HG03378 (cell line): ENCODE data around the gene SF3A2.

Experiments
- ATAC-seq: cut with Tn5 transposase; IDR thresholded peaks from one replicate; pipeline ENCODE4 v1.9.1; 2021; ENCODE audit warnings: mild to moderate bottlenecking, moderate library complexity; ENCODE audit not compliant: unreplicated experiment

SF3A2 gene

DNA sequence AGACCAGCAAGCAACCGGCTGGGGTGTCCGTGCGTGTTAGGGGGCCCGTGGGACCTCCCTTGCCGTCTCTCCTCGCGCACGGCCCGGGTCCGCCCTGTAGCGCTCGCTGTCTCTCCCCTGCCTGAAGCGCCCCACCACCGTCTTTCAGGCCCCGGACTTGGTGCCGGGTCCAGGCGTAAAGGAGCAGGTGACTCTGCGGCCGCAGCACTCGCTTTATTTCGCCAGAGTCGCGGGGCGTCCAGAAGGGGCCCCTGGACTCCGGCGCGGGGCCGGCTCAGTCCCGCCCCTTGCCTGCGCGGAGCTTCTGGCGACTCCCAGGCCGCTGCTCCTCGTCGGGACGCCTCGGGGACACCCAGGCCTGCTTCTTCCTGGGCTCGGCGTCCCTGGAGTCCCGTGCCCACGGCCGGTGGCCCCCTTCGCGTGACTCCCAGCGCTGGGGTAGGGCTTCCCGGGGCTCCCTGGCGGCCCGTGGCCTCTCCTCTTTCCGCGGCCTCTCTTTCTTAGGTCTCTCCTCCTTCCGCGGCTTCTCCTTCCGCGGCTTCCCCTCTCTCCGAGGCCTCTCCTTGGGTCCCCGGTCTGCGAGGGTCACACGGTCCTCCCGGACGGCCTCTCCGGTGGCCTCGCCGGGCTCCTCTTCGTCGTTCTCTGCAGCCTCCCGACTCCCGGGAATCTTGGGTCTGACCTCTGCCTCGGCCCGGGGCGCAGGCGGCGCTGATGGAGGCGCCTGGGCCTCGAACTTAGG is 15.6 kb downstream of the SF3A2 start:
- no peak for ATAC-seq

DNA sequence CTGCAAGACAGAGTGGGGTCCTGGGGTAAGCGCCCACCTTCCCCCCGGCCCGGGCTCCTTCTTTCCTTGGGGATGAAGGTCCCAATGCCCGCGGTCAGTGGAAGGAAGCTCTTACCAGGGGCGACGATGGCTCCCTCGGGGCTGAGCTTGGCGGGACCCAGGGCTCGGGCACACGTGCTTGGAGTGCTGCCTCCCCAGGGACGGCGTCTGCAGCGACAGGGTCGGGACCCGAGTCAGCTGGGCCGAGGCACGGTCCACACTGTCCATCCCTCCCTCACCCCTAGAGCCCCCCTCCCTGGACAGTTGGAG is 16.1 kb downstream of the SF3A2 start:
- ATAC-seq, result no peak

DNA sequence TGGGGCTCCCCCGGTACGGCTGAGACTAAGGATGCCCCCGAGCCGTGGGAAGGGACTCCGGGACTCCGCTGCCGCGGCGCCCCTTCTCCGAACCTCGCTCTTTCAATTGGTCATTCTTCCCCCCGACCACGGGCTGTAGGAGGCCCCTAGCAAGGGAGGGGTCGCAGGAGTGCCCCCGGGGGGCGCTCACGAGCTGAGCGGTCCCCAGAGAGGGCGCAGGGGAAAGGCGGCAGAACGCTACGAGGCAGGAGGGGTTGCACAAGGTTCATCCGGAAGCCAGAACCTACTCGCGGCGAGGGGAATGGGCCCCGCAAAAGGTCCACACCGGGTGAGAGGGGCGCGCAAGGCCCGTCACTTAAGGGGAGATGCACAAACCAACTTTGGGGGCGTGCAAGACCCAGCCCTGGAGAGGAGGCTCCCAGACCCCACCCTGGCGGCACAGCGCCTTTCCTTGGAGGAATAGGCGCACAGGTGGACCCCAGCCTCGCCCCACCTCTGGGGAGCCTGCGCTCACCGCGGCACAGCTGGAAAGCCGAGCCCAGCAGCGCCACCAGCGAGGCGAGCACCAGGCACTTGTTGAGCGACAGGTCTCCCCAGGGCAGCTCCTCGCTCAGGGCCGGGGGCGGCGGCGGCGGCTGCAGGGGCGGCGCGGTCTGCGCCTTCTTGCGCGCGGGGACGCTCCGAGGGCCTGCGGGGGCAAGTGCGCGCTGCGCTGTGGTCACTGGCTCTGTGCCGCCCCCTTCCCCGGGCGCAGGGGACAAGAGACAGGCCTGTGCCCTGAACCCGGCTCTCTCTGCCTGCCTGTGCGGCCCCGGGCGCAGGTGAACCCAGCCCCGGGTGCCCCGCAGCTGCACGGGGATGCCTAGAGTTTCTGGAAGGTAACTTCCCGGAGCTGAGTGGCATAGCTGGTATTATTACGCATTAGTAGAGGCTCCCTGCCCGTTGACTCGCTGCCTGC is 16.8 kb downstream of the SF3A2 start:
- ATAC-seq, result no peak

DNA sequence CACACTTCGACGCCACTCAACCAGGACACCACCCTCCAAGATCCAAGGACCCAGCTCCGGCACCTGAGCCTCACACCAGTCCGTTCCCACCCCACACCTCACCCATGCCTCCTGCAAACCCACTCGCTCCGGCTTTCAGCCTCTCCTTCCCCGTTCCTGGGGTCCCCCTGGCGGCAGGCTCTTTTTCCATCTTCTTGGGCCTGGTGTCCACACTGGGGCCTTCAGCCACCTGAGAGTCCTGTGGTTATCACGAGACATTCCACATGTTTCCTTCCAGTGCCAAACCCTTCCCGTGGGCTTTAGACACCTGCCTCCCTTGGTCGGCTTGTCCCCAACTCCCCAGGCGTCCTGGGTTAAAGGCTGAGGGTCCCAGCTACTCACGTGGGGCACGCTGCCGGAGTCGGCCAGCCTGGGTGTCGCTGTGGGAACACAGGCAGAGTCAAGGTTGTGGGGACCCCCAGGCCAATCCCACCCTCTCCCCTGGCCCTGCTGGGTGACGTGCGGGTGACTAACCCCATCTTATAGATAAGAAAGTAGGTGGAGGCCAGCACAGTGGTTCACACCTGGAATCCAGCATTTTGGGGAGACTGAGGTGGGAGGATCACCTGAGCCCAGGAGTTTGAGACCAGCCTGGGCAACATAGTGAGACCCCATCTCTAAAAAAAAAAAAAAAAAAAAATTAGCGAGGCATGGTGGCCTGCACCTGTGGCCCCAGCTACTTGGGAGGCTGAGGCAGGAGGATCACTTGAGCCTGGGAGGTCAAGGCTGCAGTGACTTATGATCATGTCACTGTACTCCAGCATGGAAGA is 17.6 kb downstream of the SF3A2 start:
- no peak for ATAC-seq

DNA sequence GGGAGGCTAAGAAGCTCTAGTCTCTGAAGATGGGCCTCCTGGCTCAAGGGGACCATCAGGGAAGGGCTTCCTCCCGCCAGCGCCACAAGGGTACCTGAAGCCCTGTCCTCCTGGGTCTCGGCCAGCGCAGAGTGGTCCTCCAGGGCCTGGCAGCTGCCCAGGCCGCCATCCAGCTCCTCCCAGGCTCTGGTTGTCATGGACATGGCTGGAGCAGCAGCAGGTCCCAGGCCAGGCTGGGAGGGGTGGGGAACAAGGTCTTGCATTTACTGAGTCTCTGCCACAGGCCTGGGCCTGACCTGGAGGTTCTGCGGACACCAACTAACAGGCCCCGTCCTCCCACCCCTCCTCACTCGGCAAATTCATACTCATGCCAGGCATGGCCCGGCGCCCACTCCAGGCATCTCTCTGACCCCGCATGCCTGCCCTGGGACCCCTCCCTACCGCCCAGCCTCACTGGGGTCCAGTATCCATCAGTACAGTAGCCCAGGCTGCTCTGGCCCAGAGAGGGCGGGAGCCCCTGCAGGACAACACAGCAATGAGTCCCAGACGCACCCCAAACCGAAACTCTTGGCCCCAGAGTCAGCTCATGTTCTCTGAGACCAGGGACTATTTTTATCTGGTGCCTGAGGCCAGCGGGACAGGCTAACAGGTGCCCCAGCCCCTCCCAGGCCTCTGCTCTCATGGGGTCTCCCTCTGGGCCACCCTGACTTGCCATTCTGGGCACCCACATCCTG is 18.7 kb downstream of the SF3A2 start:
- no peak for ATAC-seq

DNA sequence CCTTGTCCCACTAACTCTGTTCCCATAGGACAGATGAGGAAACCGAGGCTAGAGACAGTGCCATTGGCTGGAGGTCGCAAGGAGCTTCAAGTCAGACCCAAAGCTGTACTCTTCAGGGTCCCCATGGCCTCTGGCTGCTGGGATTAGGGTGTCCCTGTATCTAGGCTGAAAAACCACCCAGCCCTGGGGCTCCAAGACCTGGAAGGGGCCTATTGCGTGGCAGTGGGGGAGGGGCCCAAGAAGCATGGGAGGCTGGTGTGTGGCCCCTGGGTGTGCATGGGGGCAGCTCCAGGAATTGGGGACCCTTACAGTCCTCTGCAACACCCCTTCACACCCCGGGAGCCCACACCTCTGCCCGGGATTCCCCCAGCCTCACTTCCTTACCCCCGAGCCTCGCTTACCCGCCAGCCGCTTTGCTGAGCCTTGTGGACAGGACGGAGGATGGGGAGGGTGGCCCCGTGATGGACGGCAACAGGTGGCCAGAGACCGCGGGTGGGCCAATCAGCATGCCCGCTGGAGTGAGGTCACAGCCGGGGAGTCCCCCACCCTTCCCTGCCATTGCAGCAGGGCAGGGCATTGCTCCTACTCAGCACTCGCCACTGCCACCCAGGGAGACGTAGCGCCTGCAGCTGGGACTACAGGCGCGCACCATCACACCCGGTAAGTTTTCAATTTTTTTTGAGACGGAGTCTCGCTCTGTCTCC is 19.5 kb downstream of the SF3A2 start, which contains the start of gene JSRP1:
TSS of gene JSRP1 (minus strand) at position 436 of the 704 bp plus-strand sequence. CDS start 1,103 bp downstream, outside the sequence.
- ATAC-seq, result no peak

DNA sequence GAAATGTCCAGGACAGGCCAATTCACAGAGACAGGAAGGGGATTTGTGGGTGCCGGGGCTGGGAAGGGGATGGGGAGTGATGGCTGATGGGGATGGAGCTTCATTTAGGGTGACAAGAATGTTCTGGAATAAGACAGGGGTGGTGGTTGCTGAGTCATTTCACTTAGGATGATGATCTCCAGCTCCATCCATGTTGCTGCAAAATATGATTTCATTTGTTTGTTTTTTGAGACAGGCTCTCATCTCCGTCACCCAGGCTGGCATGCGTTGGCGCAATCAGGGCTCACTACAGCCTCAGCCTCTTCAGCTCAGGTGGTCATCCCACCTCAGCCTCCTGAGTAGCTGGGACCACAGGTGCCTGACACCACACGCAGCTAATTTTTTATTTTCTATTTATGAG is 22.7 kb downstream of the SF3A2 start:
- no peak for ATAC-seq

DNA sequence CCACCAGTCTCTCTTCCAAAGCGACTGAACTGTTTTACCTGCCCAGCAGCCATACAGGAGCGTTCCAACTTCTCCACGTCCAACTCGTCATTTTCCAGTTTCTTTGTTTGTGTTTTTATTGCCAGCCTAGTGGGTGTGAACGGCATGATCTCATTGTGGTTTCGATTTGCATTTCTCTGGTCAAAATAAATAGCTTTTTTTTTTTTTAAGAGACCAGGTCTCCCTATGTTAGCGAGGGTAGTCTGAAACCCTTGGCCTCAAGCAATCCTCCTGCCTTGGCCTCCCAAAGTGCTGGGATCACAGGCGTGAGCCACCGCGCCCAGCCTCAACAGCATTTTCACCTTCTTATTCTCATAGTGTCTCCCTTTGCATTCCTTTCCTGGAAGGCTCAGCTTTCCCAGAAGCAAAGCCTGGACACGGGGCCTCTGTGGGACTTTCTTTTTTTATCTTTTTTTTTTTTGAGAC is 23.7 kb downstream of the SF3A2 start:
- no peak for ATAC-seq

DNA sequence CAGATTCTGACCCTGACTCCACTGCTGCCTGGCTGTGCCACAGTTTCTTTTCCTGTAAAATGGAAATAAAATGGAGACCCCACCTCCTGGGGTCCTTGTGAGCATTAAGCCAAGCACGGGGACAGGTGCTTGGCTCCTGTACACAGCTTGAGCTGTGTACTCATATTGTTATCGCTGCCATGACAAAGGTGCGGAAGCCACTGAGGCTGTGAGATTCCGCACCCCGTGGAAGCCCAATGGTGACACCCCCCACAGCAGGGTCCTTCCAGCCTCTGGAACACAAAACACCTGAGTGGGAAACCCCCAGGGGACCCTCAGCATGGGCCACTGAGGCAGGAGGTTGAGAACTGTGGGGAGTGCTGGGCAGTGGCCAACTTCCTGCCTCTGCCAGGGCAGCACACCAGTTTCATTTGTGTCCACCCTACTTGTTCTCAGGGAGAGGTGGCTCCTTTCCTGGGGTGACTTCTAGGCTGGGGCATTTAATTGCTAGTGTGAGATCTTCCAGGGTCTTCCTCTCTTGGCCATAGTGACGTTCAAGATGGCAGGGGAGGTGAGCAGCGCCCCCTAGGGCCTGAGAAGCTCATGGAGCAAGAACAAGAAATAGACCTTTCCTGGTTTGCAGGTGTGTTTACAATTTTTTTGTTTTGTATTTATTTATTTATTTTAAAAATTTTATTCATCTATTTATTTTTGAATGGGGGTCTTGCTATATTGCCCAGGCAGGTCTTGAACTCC is 25.0 kb downstream of the SF3A2 start:
- ATAC-seq, result no peak

DNA sequence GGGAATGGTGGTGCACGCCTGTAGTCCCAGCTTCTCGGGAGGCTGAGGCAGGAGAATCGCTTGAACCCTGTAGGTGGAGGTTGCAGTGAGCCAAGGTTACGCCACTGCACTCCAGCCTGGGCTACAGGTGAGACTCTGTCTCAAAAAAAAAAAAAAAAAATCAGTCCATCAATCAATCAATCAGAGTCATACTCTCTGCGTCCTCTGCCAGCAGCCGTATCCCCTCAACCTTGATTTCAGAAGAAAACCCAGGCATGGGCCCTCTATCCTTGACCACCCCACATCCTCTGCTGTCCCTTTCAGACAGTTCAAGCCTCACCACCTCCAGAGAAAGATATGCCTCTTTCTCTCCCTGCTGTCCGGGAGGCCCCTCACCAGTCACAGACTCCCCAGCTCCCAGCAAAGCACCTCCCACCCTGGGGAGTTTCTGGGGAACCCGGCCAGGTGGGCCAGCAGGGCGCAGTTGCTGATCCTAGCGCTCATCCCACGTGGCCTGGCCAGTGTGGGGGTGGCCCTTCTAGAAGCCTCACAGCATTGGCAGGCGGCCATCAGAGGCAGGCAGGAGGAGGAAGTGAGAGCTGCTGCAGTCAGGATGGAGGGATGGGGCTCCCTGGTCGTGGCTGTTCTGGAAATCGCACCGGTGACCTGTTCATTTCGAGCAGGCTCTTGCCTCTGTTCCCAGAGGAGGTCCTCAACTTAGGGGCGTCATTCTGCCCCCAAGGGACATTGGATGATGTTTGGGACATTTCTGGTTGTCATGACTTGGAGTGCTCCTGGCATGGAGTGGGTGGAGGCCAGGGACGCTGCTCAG is 29.8 kb downstream of the SF3A2 start:
- no peak for ATAC-seq

DNA sequence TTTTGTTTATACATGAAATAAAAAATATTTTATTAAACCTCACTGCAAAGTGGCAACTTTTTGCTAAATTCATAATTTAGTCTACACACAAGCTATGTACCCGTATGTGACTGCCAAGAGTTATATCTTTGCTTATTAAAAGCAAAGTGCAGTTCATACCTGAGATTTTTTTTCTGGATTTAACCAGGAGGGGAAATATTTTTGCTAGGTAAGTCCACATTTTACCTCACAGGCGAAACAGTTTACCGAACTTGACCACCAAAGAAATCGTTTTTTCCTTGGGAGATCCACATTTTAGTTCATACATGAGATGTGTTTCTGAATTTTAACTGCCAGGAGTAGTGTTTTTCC is 31.8 kb downstream of the SF3A2 start:
- ATAC-seq, result no peak

DNA sequence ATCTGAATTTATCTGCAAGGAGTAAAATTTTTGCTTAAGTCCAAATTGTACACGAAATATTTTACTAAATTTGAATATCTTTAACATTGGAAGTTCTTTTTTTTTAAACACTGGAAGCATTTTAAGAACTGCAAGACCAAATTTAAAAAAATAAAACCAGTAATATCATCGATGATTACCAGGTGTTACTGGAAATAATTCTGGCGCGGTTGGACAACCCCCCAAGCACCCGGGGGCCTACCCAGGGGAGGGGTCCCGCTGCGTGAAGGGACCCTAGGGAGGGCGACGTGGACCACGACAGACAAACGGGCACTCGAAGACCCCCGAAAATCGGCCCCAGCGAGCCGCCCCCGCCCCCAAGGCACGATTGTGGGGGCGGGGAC is 32.2 kb downstream of the SF3A2 start:
- ATAC-seq, result no peak

DNA sequence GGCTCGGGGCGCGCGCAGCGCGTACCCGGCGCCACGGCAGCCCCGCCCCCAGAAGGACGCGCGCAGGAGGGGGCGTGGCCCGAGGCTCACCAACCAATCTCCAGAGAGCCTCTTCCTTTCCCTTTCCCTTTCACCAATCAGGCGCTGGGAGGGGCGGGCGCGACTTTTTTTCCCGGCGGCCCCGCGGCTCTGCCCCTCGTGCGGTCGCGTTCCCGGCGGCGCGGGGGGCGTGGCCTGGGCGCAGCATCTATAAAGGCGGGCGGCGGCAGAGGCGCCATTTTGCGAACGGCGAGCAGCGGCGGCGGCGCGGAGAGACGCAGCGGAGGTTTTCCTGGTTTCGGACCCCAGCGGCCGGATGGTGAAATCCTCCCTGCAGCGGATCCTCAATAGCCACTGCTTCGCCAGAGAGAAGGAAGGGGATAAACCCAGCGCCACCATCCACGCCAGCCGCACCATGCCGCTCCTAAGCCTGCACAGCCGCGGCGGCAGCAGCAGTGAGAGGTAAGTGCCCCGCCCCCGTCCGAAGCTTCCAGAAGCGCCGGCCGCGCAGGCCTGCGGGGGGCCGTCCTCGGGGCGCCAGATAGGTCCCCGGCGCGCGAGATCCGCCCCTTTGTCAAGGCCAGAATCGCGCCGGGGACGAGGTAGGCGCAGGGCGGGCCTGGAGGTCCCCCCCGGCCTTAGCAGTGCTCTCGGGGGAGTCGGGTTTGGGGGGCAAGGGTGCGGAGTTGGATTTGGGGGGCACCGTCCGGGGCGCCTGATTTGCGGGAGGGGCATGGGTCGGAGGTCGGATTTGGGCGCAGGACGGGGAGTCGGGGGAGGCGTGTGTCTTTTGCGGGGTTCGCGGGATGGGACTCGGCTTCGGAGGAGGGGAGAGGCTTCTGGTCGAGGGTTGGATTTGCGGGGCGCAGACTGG is 32.9 kb downstream of the SF3A2 start:
- ATAC-seq, result peak; percentile 37

DNA sequence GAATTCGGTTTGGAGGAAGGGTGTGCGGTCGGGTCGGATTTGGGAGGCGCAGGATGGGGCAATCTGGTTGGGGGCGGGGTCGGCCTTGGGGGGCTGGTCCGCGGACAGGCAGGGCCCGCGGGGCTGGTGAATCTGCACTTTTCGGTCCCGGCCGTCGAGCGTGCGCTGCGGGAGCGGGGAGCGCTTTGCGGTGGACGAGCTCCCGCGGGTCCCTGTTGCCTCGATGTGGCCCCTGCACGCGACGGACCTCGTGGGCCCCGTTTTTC is 33.5 kb downstream of the SF3A2 start:
- ATAC-seq, result no peak

DNA sequence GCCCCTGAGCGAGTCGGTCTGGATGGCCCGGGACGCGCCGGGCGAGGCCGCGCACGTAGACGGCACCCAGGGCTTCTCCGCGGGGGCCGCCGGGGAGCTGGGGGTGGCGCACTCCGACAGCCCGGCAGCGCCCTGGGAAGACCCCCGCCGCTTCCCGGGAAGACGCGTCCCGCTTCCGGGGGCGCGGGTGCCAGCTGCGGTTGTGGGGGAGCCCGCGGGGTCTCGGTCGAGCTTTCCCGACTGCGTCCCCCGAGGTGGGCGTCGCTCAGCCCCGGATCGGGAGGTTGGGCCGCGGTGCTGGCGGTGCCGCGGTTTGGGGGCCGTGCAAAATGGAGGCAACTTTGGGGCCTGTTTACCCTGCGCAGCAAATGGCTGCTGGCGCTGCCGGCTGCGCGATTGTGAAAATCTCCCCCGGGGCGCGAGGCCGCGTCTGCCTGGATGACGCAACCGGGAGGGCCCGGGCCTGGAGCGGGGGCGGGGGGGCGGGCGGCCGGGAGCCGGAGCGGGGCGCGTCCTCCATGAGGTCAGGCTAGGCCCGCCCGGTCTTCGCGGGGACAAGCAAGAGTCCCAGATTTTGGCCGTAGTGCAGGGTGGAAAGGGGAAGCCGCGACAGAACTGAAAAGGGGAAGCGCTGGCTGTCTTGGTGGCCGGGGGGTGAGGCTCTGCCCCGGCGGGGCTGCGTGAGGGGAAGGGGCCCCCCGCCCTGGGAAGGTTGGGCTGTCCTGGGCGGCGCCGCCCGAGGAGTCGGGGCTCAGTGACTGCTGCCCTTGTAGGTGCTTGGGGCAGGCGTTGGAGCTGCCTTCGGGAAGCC is 34.0 kb downstream of the SF3A2 start:
- ATAC-seq, result no peak

DNA sequence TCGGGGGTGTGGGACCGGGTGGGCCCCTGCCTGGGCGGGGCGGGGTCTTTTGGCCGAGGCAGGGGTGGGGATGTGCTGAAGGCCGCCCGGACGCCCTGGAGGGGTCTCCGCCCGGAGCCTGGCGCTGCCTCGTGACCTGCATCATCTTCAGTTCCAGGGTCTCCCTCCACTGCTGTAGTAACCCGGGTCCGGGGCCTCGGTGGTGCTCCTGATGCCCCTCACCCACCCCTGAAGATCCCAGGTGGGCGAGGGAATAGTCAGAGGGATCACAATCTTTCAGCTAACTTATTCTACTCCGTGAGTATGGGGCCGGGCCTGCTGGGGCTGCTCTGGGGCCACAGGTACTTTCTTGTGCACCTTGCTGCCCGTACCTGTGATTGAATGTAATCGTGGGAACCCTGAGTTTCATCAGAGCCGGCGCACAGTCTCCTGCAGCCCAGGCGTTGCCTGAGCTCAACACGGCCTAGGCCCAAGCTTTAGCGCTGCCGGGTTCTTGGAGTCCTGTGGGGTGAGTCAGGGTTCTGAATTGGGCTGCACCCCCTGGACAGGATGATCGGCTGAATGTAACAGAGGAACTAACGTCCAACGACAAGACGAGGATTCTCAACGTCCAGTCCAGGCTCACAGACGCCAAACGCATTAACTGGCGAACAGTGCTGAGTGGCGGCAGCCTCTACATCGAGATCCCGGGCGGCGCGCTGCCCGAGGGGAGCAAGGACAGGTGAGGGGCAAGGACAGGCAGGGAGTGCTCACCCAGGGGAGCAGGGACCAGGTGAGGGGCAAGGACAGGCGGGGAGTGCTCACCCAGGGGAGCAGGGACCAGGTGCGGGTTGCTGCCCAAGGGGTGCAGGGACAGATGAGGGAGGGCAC is 34.8 kb downstream of the SF3A2 start:
- ATAC-seq, result no peak
